HepG2 (cell line): Measurements from ENCODE around the gene BRD3. TPM values are rescaled to one million over a fixed set of nuclear protein-coding genes. Genes with fewer than 3 reads are reported as not detected.

Source experiments
- CEBPB ChIP-seq: IDR thresholded peaks from 2 replicates; pipeline ENCODE4 v1.6.1; 2011; ENCODE audit warnings: low read depth, low read length, improper control_type of control experiment, borderline replicate concordance
- CHCHD3 ChIP-seq: sonication (generic); formaldehyde crosslinking; IDR thresholded peaks from 2 replicates; pipeline ENCODE4 v1.8.0; 2022; ENCODE audit warnings: mild to moderate bottlenecking, missing genetic modification reagents, moderate library complexity
- ERF ChIP-seq: IDR thresholded peaks from 2 replicates; pipeline ENCODE4 v1.6.1; 2018; ENCODE audit warnings: missing biosample characterization, missing genetic modification reagents
- FOXK1 ChIP-seq: sonication (generic); formaldehyde crosslinking; IDR thresholded peaks from 2 replicates; pipeline ENCODE4 v1.4.0; 2020; ENCODE audit warnings: low read depth, missing genetic modification reagents, borderline replicate concordance
- ISL2 ChIP-seq: sonication (generic); formaldehyde crosslinking; IDR thresholded peaks from 2 replicates; pipeline ENCODE4 v1.5.0; 2020; ENCODE audit warnings: missing genetic modification reagents
- KLF9 ChIP-seq: IDR thresholded peaks from 2 replicates; pipeline ENCODE4 v1.6.1; 2016; ENCODE audit warnings: low read depth
- NCOA2 ChIP-seq: sonication (generic); formaldehyde crosslinking; IDR thresholded peaks from 2 replicates; pipeline ENCODE4 v1.8.0; 2022; ENCODE audit warnings: inconsistent platforms
- ONECUT2 ChIP-seq: sonication (generic); formaldehyde crosslinking; IDR thresholded peaks from 2 replicates; pipeline ENCODE4 v1.4.0; 2020; ENCODE audit warnings: missing genetic modification reagents
- SETDB1 ChIP-seq: sonication (generic); formaldehyde crosslinking; IDR thresholded peaks from 2 replicates; pipeline ENCODE4 v1.5.1; 2020; ENCODE audit warnings: missing genetic modification reagents, mild to moderate bottlenecking, borderline replicate concordance
- SOX5 ChIP-seq: IDR thresholded peaks from 2 replicates; pipeline ENCODE4 v1.6.1; 2016; ENCODE audit warnings: borderline replicate concordance
- WIZ ChIP-seq: sonication (generic); formaldehyde crosslinking; IDR thresholded peaks from 2 replicates; pipeline ENCODE4 v1.5.1; 2020; ENCODE audit warnings: mild to moderate bottlenecking, missing genetic modification reagents
- ZFAT ChIP-seq: sonication (generic); formaldehyde crosslinking; conservative IDR thresholded peaks from 2 replicates; pipeline ENCODE4 v1.8.1; 2023; ENCODE audit warnings: missing genetic modification reagents, inconsistent platforms
- ZNF589 ChIP-seq: sonication (generic); formaldehyde crosslinking; conservative IDR thresholded peaks from 2 replicates; pipeline ENCODE4 v1.8.0; 2022; ENCODE audit warnings: mild to moderate bottlenecking, moderate library complexity, missing genetic modification reagents
- ZNF619 ChIP-seq: sonication (generic); formaldehyde crosslinking; IDR thresholded peaks from 2 replicates; pipeline ENCODE4 v1.4.0; 2020; ENCODE audit warnings: mild to moderate bottlenecking, missing genetic modification reagents
- ZNF790 ChIP-seq: sonication (generic); formaldehyde crosslinking; IDR thresholded peaks from 2 replicates; pipeline ENCODE4 v1.8.0; 2022; ENCODE audit warnings: missing genetic modification reagents, mild to moderate bottlenecking, borderline replicate concordance
- polyA plus RNA-seq, 8 experiments: library from polyadenylated mRNA; depleted of rRNA in 3 of 8; stranded (reverse) in 7 of 8; unstranded in 1 of 8; fragments of >200 nt; fragmentation: Illumina TruSeq in 4 of 8; extraction: Trizol in 4 of 8; gene quantifications; 2 replicates each; pipeline versions ENCODE4 v1.2.1 to v1.2.3, GENCODE V29; 2011 to 2016; ENCODE audit warnings: low read depth in 4 of 8, missing spikeins in 1 of 8, mixed read lengths in 1 of 8; ENCODE audit not compliant: insufficient read depth in 1 of 8
- total RNA-seq, 5 experiments: library from RNA; depleted of rRNA; stranded (reverse); fragments of >200 nt; fragmentation: Illumina TruSeq; extraction: Trizol; gene quantifications; 2 replicates each; pipeline ENCODE4 v1.2.3, GENCODE V29; 2016; ENCODE audit warnings: low read depth in 1 of 5
- TF ChIP-seq, protein P1 (sequence below), 2 experiments: fragments of 450-650 bp in 1 of 2; sonication (generic) in 1 of 2; formaldehyde crosslinking in 1 of 2; IDR thresholded peaks; 2 replicates each; pipeline versions ENCODE4 v1.6.1 to v1.8.0; 2016 to 2022; ENCODE audit warnings: antibody characterized with exemption in 1 of 2, mild to moderate bottlenecking in 1 of 2, missing genetic modification reagents in 1 of 2
- TF ChIP-seq, protein P2 (sequence below): sonication (generic); formaldehyde crosslinking; IDR thresholded peaks from 2 replicates; pipeline ENCODE4 v1.5.0; 2020; ENCODE audit warnings: missing genetic modification reagents
- TF ChIP-seq, protein P3 (sequence below): sonication (generic); formaldehyde crosslinking; conservative IDR thresholded peaks from 2 replicates; pipeline ENCODE4 v1.8.0; 2022; ENCODE audit warnings: mild to moderate bottlenecking, moderate library complexity, missing genetic modification reagents

Gene BRD3
- total and polyA plus RNA-seq, 2 of the 13 experiments (the other 11 are each of a cell fraction or from before 2014, with no cell fraction given) = 5.9 to 12.9 TPM

DNA sequence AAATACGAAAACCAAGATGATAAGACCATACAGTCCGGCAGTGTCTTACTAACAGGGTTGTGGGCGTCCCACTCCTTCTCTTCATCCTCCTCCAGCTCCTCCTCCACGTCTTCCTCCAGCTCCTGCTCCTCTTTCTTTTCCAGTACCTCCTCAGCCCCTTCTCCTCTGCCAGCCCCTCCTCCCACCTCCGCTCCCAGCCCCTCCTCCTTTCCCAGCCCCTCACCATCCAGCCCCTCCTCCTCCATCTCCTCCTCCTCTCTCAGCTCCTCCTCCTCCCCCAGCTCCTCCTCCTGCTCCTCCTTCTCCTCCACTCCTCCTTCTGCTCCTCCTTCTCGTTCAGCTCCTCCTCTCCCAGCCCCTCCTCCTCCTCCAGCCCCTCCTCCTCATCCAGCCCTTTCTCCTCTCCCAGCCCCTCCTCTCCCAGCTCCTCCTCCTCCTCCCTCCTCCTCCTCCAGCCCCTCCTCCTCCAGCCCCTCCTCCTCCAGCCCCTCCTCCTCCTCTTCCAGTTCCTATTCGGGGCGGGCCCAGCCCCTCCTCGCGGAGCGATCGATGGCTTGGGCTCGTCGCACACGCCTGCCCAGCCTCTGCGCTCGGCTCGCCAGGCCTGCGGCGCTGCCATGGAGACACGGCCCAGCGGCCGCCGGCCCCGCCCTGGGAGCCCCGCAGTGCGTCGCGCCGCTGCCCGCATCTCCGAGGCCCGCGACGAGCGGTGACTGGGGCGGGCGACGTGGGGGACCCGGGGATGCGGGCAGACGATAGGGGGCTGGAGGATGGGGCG lies 42.8 kb downstream of the BRD3 start, which contains the start of gene BRD3OS (continued):
- TF ChIP-seq ZNF790 (CRISPR knock-in tag) = no peak
- no peak; the same call in 1 of the 2 replicates for TF ChIP-seq ISL2 (CRISPR knock-in tag)
- peak; percentile 79 for TF ChIP-seq ONECUT2 (CRISPR knock-in tag)
- no peak for TF ChIP-seq SETDB1 (CRISPR knock-in tag)
- TF ChIP-seq, protein P1, sequence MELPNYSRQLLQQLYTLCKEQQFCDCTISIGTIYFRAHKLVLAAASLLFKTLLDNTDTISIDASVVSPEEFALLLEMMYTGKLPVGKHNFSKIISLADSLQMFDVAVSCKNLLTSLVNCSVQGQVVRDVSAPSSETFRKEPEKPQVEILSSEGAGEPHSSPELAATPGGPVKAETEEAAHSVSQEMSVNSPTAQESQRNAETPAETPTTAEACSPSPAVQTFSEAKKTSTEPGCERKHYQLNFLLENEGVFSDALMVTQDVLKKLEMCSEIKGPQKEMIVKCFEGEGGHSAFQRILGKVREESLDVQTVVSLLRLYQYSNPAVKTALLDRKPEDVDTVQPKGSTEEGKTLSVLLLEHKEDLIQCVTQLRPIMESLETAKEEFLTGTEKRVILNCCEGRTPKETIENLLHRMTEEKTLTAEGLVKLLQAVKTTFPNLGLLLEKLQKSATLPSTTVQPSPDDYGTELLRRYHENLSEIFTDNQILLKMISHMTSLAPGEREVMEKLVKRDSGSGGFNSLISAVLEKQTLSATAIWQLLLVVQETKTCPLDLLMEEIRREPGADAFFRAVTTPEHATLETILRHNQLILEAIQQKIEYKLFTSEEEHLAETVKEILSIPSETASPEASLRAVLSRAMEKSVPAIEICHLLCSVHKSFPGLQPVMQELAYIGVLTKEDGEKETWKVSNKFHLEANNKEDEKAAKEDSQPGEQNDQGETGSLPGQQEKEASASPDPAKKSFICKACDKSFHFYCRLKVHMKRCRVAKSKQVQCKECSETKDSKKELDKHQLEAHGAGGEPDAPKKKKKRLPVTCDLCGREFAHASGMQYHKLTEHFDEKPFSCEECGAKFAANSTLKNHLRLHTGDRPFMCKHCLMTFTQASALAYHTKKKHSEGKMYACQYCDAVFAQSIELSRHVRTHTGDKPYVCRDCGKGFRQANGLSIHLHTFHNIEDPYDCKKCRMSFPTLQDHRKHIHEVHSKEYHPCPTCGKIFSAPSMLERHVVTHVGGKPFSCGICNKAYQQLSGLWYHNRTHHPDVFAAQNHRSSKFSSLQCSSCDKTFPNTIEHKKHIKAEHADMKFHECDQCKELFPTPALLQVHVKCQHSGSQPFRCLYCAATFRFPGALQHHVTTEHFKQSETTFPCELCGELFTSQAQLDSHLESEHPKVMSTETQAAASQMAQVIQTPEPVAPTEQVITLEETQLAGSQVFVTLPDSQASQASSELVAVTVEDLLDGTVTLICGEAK (IDR thresholded peaks at IDR 0.05) = no peak
- TF ChIP-seq, protein P1 (CRISPR knock-in tag; IDR thresholded peaks at IDR 0.05) = no peak
- no peak for TF ChIP-seq CHCHD3 (CRISPR knock-in tag)
- TF ChIP-seq WIZ (CRISPR knock-in tag) = no peak
- no peak for TF ChIP-seq NCOA2
- peak; percentile 47; the same call in 1 of the 2 replicates for TF ChIP-seq FOXK1 (CRISPR knock-in tag)
- 0 out of 2 replicates have a peak, but pooled peaks have one; percentile 73 for TF ChIP-seq ZNF589 (CRISPR knock-in tag)
- TF ChIP-seq SOX5 = no peak
- no peak for TF ChIP-seq CEBPB
- no peak for TF ChIP-seq ZNF619 (CRISPR knock-in tag)
- no peak for TF ChIP-seq ERF (CRISPR knock-in tag)
- TF ChIP-seq, protein P2, sequence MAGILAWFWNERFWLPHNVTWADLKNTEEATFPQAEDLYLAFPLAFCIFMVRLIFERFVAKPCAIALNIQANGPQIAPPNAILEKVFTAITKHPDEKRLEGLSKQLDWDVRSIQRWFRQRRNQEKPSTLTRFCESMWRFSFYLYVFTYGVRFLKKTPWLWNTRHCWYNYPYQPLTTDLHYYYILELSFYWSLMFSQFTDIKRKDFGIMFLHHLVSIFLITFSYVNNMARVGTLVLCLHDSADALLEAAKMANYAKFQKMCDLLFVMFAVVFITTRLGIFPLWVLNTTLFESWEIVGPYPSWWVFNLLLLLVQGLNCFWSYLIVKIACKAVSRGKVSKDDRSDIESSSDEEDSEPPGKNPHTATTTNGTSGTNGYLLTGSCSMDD (CRISPR knock-in tag) = no peak
- 0 out of 2 replicates have a peak, but pooled peaks have one; percentile 7 for TF ChIP-seq KLF9 (CRISPR knock-in tag)
- TF ChIP-seq, protein P3, sequence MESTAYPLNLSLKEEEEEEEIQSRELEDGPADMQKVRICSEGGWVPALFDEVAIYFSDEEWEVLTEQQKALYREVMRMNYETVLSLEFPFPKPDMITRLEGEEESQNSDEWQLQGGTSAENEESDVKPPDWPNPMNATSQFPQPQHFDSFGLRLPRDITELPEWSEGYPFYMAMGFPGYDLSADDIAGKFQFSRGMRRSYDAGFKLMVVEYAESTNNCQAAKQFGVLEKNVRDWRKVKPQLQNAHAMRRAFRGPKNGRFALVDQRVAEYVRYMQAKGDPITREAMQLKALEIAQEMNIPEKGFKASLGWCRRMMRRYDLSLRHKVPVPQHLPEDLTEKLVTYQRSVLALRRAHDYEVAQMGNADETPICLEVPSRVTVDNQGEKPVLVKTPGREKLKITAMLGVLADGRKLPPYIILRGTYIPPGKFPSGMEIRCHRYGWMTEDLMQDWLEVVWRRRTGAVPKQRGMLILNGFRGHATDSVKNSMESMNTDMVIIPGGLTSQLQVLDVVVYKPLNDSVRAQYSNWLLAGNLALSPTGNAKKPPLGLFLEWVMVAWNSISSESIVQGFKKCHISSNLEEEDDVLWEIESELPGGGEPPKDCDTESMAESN = peak; percentile 88
- no peak for TF ChIP-seq ZFAT (CRISPR knock-in tag)
